GM12872 (cell line): ENCODE data around the gene CFAP58.

Experiments used
- TF ChIP-seq, protein P1 (sequence below): IDR thresholded peaks from 3 replicates; pipeline ENCODE4 v1.5.1; 2011; ENCODE audit warnings: low read depth, mild to moderate bottlenecking, low read length, moderate library complexity; ENCODE audit not compliant: insufficient read depth

CFAP58 gene

DNA sequence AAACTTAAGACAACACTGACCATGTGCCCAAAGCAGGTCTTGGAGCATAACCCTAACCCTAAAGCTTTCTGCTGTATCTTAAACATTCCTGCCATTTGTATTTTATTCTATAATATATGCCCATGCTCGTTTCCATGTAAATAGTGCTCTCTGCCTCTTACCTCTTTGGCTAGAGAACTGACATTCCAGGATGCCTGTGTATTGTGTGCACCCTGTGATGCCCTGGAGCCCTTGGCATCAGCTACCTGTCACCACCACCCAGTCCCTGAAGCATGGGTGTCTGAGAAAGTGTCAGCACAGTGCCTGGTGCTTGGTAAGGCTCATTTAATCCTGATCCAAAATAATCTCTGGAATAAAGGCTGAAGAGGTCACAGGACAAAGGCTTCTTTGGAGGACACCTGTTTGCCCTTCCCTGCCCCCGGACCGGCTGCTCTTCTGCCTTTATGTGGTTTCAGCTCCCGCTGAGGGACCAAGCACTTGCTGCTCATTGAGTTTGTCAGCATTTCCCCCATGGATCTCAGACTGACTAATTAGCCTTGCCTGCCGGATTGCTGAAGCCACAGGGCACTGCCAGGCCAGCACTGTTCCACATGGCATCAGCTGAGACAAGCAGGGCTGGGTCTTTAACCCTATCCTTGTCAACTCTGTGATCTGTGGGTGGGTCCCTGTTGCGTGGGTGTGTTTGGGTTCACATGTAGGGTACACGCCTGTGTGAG lies 148.4 kb downstream of the CFAP58 start:
- TF ChIP-seq, protein P1, sequence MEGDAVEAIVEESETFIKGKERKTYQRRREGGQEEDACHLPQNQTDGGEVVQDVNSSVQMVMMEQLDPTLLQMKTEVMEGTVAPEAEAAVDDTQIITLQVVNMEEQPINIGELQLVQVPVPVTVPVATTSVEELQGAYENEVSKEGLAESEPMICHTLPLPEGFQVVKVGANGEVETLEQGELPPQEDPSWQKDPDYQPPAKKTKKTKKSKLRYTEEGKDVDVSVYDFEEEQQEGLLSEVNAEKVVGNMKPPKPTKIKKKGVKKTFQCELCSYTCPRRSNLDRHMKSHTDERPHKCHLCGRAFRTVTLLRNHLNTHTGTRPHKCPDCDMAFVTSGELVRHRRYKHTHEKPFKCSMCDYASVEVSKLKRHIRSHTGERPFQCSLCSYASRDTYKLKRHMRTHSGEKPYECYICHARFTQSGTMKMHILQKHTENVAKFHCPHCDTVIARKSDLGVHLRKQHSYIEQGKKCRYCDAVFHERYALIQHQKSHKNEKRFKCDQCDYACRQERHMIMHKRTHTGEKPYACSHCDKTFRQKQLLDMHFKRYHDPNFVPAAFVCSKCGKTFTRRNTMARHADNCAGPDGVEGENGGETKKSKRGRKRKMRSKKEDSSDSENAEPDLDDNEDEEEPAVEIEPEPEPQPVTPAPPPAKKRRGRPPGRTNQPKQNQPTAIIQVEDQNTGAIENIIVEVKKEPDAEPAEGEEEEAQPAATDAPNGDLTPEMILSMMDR: no peak

DNA sequence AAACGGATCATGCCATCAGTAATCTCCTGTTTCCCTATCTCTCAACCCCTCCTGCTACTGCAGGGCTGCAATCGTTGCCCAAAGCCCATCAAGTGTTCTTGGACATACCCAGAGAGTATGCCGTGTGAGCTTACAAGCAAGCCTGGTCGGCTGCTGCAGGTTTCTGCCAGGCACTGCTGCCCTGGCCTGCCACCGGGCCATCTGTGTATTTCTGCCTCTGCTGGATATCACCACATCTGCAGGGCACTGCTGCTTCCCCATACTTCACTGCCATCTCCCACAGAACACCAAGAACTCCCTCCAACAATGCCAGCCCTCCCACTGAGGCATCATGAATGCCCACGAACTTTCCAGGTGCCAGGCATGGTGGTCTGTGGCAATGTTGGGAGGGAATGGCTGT lies 149.3 kb downstream of the CFAP58 start:
- TF ChIP-seq, protein P1: no peak
